GM04503 (cell line): Measurements from ENCODE around the gene BCO1.

Source experiments
- DNase-seq: peaks from one replicate; pipeline ENCODE4 v3.0.0-alpha.2; 2012; ENCODE audit warnings: low read depth

BCO1 gene

DNA sequence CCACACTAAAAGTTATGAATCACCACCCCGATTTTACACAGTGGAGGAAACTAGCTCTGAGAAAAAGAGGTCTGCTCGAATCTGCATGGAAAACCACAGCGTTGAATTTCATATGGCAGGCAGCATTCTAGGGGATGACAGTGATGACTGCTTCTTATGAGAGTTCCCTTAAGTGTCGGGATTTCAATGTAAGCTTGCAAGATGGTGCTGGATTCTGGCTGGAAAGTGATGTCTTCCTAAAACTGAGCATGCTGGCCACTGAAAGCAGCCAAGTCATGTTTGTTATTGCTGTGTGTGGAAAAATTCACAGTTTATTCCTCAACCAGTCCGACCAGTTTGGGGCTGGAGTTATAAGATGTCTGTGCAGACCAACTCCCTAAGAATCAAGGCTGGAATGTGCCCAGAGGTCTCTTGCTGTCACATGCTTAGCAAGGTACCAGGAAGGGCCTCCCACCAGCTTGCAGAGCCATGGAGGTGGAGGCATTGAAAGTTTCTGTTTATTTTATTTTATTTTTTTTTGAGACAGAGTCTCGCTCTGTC is 39.1 kb downstream of the BCO1 start:
- no peak for DNase-seq

DNA sequence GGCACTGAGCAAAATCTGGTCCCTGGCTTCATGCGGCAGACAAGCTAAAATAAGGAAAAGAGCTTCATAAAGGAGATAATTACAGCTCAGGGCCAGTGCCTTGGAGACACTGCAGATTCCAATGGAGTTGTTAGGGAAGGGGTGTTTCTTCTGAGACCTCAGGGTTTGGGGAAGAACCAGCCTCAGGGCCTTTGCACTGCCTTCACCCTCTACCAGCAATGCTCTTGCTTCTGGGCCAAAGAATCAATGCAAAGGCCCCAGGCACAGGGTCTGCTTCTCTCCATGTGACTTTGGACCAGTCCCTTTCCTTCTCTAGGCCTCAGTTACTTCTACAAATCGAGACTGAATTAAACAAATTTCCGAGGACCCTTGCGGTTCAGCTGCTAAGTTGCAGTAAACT is 40.0 kb downstream of the BCO1 start:
- no peak for DNase-seq

DNA sequence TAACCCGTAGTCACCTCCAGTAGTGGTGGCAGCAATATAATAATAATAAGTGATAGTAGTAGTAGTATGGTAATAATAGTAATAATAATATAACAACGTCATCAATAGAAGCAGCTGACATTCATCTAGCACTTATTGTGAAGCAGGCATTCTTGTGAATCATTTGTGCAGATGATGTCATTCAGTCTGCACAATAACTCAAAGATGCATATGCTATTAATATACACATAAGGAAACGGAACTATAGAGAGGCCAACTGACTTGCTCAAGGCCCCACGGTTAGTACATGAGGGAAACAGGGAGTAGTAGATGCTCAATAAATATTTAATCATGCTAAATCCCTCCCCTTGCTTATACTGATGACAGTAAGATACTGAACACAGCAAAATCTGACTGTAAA is 40.9 kb downstream of the BCO1 start:
- DNase-seq, result no peak

DNA sequence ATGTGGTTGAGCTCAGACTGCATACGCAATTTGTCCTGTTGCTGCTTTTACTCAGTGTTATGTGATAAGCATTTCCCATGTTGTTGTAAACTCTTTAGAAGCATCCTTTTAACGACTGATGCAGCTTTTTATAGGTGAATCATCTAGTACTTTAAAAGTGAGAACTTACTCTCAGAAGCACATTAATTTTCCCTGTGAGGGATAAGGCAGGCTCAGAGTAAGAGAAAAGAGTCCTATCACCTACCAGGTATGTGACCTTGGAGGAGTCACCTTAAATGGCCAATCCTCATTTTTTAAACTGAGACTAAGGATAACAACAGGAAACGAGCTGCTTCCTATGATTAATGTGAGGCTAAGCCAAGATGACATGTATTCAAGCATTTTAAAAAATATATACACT is 41.9 kb downstream of the BCO1 start:
- no peak for DNase-seq

DNA sequence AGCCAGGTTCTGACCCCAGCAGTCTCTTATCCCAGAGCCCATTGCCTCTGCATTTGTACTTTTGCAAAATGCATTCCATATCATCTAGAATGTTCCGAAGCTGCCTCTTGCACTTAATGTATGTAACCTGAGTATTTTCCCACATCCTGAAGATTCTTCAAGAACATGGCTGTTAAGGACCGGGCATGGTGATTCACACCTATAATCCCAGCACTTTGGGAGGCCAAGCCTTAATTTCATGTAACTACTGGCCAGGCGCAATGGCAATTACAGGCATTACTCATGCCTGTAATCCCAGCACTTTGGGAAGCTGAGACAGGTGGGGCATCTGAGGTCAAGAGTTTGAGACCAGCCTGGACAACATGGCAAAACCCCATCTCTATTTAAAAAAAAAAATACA is 44.6 kb downstream of the BCO1 start:
- no peak for DNase-seq

DNA sequence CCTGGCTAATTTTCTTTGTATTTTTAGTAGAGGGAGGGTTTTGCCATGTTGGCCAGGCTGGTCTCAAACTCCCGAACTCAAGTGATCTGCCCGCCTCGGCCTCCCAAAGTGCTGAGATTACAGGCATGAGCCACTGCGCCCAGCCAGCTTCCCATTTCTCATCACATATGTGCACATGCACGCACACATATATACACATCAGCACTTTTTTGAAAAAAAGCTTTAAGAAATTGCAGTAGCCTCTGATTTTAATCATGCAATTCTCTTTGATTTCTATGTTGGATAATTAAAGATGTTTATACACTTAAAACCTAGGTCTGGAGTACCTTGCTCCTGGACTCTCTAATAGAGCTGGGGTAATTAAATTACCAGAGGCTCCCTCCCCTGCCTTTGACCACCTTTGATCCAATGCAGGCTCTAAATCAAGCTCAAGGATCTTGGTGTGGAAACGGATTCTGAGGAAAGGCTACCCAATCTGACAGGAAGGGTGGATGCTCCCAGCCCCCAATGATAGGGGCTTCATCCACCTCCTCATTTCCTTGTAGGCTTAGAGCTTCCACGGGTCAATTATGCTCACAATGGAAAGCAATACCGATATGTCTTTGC is 46.6 kb downstream of the BCO1 start:
- DNase-seq, result no peak

DNA sequence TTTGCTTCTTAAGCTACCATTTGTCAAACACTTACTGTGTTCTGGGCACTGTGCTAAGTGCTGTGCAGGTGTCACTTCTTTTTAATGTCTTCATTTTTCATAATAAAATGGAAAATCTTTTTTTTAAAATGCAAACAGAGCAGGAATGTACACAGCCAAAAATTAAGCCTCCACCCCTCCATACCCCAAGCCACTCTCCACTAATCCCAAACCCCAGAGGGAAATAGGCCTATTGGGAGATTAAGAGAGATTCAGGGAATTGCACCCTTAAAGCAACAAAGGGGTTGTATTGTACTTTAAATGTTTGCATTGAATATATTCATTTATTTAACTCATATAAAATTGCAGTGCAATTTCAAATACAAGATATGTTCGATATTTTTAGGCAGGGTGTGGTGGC is 47.7 kb downstream of the BCO1 start:
- DNase-seq, result no peak

DNA sequence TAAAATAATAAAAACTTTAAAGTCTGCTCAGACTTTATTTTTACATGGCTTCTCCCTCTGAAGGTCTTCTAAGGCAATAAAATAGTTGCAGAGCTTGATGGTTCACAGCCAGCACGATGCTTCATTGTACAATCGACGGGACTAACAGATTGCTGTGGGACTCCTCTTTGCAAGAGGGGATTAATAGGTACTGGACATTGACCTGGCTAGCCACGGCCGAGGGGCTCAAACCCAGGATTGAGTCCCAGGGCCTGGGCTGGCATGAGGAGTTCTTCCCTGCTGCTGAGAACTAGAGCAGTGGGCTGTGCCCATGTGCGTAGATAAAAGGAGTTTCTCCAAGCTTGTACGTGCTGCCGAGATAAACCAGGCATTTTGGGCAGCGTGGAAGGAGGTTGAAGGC is 52.6 kb downstream of the BCO1 start:
- no peak for DNase-seq

DNA sequence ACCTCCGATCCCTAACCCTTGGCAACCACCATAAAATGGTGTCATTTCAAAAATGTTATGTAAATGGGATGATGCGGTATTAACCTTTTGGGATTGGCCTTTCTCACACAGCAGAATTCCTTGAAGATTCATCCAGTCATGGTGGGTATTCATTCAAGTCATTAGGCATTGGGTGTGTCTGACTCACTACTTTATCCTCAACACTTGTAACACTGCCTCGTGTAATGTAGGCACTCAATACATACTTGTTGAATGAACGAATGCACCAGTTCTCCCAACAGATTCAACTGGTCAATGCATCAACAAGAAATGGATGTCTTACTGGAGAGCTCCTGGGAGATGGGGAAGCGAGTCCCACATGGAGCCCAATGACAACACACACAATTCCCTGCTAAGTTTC is 54.4 kb downstream of the BCO1 start:
- DNase-seq, result no peak

DNA sequence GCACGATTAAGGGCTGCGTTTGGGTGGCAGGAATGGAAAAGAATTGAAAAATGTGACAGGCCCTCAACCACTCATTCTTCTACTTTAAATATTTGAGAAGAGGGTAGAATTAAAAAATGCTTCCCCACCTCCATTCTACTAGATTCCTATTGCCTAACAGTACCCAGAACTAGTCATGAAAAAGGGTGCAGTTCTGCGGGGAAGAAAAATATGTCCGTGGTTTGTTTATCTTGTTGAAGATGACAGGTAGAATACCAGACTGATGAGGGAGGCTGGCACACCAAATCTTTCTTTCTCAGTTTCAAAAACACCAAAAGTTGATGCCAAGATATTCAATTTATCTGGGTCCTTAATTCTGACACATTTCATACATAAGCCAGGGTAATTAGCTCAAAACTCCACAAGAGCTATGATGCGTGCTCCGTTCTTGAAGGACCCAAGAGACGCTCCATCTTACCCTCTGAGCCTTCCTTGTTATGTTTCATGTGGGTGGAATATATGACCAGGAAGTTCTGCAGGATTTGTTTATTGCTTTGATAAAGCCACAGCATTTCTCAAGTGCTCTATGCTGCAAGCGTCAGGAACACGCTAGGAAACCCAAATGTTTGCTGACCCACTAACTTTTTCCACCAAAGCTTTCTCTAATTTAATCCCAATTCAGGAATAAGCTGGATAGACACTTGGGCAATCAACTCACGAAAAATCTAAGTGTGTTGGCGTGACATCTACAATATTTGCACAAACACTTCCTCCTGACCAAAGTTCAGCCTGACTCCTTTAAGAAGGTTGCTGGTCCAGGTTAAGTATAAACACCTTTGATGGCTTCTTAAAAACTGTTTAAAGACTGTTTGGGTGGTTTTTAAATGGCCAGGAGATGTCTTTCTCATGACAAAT is 55.7 kb downstream of the BCO1 start:
- DNase-seq, result no peak

DNA sequence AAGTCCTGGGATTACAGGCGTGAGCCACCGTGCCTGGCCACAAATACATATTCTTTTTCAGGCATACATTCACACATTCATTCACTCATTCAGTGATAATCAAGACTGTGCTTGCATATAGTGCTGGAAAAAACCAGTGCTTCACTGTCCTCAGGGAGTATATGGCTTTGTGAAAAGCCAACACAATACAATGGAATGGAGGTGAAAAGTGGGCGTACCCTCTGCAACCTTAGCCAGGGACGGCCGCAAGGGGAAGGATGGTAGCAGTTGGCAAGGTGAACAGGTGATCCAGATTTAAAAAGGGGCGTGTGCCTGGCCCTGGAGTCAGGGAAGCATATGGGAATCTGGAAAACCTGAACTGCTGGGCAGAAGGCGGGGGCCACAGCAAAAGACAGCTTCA is 58.1 kb downstream of the BCO1 start:
- no peak for DNase-seq

DNA sequence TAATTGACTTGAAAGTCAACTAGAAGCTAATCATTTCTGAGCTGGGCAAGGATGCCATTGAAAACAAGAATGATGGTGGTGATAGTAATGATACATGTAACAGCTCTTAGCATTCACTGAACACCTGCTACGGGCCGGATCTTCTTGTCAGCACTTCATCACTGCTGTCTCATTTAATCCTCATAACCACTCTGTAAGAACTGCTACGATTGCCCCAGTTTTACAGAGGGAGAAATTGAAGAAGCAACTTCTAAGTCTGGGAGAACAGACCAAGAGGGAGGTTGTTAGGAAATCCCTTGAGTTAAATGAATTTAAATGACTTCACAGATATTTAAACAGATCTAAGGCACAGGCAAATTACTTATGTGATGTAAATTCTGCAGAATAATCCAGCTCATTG is 69.3 kb downstream of the BCO1 start:
- DNase-seq, result no peak

DNA sequence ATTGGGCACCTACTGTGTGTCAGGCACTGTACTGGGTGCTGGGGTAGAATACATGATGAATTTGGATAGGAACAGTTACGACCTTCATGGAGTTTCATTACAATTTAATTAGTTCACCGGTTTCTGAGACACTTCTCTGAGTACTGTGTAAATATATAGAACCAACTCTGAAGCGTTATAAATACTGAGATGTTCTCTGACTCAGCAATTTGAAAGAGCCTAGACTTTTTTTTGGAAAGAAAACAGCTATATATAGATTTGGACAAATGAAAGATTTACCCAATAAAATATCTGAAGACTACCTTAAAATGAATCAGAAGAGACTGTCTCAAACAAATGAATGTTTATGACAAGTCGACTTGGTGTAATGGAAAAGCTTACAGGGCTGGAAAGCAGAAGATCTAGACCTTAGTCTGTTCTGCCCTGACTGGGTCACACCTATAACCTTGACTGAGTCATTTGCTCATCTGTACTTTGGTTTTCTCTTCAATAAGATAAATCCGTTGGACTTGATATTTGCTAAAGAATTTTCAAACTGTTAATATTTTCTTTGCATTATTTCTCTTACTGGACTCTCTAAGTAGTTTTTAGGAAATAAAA is 71.7 kb downstream of the BCO1 start:
- DNase-seq, result no peak

DNA sequence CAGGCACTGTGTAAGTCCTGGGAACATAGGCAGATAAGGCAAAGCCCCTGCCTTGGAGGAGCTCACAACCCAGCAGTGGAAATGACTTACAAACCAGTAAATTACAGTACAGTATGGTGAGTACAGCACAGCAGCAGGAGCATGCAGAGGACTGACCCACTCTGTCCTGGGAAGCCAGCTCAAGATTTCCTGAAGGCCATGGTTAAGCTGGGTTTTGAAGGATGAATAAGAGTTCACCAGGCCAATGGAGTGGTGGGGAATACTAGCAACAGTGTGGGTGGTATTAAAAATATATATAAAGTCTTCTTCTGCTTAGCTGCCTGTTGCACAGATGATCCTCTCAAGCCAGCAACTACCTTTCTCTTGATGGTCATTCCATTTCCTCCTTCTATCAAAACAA is 73.3 kb downstream of the BCO1 start:
- no peak for DNase-seq

DNA sequence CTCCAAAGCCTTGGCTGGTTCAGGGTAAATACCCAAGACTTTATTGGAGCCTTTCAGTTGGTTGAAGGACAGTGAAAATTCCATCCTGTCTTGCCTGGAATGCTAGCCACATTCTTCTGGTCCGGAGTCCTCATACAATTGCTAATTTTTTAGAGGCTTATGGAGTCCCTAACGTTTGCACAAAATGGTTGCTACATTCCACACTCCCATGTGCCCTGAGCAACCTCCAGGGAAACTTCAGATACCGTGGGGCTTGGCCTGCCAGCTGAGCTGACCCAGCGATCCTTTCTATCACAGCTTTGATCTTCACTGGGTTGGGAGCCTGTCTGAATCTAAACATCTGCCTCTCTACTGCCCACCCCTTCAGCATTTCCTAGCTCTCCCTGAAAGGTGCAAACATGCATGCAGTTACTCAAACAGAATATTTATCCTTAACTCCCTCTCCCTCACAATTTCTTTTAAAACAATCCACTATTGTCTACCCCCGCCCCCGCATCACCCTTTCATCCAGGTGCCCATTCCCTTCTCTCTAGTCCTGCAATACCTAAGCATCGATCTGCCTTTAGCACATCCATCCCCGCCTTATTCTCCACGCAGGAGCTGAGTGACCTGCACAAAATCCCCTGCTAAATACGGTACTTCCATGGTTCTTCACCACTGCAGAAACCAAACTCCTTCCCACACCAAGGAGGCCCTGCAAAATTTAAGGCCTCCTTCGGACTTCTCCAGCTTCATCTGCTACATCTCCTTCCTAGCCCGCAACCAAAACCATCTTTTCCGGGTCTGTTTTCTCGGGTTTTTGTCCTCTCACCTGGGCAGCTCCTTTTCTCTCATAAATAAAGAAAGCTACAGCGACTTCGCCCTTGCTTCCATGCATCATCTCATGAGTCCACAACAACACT is 75.5 kb downstream of the BCO1 start:
- DNase-seq, result no peak

DNA sequence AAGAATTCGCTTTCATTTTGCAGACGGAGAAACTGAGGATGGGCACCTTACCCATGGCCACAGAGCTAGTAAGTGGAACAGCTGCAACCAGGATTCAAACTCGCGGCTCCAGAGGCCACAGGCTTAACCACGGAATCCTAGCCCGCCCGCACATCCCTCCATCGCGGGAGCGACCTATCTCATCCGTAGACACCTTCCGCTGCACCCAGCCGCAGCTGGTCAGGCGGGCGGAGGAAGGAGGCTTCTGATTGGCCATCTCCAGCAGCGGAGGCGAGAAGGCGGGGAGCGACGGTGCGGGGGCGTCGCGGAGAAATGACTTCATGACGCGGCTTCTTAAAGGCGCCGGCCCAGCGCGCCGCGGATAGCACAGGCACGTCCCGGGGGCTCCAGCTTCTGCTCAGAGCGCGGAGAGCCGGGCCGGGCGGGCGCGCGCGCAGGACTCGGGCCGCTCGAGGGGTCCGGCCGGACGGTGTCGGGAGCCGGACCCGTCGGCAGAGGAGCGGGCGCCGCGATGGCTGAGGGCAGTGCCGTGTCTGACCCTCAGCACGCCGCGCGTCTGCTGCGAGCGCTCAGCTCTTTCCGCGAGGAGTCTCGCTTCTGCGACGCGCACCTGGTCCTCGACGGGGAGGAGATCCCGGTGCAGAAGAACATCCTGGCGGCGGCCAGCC is 76.2 kb downstream of the BCO1 start, which contains the start of gene GAN:
Gene GAN (plus strand): TSS at position 360 of the 668 bp plus-strand sequence. CDS start 152 bp downstream, at position 512.
- peak; percentile 65 for DNase-seq

DNA sequence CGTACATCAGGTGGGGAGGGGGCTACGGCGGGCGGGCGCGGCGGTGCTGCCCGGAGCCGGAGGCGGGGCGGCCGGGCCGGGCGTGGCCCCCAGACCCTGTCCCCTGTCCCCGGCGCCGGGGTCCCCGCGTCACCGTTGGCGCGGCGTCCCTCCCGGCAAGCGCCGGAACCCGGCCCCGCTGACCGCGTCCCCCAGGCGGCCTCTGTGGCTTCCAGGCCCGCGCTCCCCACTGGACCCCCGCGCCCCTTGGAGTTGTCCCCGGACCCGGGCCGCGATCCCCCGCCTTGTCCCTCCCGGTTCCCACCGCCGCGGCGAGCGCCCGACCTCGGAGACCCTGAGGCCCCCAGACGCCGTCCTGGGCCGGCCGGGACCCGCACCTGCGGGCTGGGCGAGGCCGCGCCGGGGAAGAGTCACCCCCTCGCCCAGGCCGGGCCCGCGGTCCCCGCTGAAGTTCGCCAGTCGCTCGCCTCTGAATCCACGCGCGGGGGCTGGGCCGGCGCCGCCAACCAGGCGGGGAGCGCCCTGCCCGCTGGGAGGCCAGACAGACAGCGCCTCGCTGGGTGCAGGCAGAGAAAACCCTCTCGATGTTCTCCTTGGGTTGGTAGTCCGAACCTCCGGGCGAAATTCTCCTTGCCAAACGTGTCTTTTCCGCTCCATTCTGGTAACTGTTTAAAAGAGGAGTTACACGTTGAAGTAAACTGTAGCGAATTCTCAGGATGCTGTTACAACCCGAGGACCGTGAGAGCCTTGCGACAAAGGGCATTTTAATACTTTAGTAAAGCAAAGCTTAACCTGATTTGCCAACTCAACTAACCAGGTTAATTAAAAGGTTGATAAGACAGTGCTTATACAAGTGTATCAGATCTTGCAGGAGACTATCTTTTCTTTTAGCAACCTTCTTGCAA is 77.0 kb downstream of the BCO1 start:
- DNase-seq, result no peak

DNA sequence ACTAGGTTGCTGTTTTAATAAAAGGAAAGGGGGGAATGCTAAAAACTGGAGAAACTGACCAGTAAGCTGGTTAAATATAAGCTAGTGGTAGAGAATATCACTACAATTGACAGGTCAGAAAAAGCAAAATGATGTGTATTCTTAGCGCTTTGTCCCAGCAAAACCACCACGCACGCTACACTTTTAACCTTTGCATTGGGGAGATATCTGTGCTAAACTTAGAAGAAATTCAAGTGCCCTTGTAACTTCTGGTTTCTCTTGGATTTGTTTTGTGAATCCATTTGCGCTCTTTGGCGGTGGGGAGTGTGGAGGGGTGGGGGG is 77.6 kb downstream of the BCO1 start:
- no peak for DNase-seq

DNA sequence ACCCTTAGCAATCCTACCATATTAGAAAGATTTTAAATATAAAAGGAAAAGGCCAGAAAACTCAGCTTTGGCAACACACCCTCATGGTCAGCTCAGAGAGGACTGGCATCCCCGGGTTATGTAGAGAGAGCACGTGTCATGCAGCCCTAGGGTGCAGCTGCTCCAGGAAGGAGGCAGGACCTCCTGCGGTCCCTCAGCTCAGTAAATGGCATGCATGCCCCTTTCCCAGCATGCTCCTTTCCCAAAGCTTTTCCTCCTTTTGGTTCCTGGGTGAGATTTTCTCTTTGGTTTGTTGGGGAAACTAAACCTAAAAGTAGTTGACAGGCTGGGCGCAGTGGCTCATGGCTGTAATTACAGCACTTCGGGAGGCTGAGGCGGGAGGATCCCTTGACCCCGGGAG is 80.2 kb downstream of the BCO1 start:
- DNase-seq, result no peak

DNA sequence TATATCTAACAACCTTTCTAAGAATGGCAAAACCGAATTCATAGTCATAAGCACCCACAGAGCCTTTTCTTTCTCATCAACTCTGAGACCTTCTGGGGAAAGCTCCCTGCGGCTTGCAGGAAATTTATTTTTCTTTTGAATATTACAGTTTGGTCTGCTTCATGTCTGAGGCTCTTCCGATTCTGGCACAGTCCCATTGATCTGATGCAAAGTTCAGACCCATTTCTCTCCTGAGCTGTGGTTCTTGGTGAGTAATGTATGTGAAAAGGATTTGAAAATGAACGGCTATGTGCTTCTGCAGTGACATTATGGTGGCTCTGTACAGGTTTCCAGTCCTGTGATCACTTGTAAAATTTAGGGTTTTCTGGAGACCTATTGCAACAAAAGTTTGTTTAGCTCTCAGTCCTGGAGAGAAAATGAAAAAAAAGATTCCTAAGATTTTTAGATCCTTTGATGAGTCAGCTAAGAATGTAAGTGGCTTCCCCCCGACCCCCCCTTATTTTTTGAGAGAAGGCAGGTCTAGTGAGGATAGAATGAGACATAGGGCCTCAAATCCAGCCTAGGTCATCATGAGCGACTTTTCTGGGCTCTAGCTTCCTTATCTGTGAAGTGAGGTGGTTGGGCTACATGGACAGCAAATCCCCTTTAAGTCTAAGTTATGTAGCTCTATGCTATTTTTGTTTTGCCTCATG is 80.9 kb downstream of the BCO1 start:
- DNase-seq, result no peak
